Fibroblast of gingiva (primary cell): Measurements from ENCODE around the gene NAALADL2.

ENCODE experiments used
- DNase-seq: peaks from one replicate; pipeline ENCODE4 v3.0.0-alpha.2; 2011; ENCODE audit warnings: low read depth

The NAALADL2 gene

DNA sequence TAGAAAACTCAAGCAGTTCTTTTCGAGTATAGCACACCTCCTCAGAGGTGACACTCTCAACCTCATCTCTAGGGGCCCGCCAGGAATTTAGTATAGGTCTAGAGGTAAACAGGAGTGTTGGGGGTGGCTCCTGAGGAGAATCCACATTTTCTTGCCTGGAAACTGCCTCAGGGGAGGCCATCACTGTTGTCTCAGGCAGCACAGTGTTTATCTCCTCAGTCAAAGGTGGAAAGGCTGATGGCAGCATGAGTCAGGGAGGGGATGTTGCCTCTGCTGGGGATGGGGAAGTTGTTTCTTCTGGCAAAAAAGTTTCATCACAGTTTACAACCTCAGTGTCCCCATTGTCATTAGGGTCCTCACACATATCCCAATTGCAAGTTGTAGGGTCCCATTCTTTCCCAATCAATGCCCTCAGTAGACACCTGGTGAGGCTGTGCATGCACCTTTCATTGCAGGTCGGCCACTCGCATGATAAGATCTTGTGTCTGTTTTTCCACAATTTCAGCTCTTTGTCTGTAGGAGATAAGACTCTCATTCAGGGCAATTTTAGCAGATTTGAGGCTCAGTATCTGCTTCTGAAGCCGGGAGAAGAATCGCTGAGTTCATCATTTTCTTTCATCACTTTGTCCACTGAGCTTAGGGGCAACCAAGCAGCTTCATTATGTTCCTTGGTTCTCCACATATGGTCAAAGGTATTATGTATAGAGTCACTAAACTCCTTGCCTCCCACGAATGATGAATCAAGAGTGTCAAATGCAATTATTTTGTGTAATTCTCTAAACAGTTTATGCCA is 25.8 kb downstream of the NAALADL2 start:
- DNase-seq, result no peak

DNA sequence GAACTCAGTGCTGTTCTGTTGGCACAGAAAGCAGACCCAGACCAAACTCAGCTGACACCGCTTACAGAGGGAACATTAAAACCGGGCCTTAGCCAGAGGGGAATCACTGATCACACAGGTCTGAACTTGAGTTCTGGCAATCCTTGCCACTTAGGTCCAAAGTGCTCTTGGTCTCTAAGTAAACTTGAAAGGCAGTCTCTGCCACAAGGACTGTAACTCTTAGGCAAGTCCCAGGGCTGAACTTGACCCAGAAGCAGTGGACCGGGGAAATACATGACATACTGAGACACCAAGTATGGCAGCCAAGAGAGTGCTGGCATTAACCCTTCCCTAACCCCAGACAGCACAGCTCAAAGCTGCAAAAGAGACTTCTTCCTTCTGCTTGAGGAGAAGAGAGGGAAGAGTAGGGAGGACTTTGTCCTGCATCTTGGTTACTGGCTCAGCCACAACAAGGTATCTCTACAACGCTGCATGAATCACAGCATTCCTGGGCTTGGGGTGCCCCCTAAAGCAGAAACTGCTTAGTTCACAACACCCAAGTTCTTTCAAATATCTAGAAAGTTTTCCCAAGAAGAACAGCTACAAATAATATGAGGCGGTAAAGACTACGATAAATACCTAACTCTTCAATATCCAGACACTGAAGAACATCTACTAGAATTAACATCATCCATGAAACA is 32.5 kb downstream of the NAALADL2 start:
- DNase-seq, result no peak

DNA sequence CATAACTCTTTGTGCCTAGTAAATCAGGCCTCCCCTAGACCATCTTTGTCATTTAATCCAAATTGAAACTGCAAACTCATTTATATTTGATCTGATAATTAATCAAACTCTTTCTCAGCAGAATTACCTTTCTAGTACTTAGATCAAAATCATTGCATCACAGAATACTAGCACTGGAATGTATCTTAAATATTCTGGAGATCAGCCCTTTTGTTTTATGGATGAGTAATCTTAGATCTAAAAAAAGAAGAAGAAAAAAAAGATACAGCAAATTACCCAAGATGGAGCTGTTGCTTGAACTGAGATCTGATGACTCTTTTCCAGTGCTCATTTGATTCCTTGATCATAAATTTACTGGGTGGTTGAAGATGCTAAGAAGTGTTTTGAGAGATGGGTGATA is 47.9 kb downstream of the NAALADL2 start:
- DNase-seq, result no peak

- no peak for DNase-seq
Observed at GRCh38 chr3:174907628-174908407, 48.7 kb downstream of the NAALADL2 start.

DNA sequence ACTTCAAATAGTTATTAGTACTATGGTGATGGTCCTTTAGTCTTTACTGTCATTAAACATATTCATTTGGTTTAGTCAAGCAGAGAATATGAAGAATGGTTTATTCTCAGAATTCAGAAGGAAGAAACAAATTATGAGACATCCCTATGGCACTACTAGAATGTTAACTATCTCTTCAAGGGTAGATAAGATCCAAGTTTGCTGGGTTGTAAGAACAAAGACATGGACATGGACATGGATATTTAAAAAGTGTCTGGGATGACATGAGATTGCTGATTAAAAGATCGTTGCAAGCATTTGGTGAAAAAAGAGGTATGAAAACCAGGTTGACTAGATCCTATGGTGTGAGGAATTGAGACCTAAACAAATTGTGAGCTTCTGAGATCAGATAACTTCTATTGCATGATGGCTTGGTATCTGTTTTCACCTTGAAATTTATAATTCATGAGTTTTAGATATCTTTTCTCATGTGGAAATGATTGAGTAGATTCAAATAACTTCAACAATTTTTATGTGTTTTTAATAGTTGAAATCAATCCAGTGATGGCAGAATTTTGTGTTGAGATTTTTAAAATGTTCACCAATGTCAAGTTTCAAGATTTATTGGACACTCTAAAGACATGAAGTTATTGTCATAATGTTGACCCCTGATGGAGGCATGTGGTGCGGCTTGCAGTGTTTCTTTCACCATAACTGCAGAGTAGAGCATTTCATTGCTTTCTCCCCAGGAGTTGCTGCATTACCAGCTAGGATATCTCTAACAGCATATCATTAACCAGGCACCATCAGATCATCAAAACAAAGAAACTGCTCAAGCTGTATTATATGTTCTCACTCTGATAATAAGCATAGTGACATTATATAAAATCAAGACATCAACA is 72.6 kb downstream of the NAALADL2 start:
- DNase-seq, result no peak

GRCh38 chr3:174936590-174936989 is 77.5 kb downstream of the NAALADL2 start:
- DNase-seq, result no peak

- DNase-seq, result peak; percentile 71
Observed at GRCh38 chr3:174937478-174937877, 78.3 kb downstream of the NAALADL2 start.

DNA sequence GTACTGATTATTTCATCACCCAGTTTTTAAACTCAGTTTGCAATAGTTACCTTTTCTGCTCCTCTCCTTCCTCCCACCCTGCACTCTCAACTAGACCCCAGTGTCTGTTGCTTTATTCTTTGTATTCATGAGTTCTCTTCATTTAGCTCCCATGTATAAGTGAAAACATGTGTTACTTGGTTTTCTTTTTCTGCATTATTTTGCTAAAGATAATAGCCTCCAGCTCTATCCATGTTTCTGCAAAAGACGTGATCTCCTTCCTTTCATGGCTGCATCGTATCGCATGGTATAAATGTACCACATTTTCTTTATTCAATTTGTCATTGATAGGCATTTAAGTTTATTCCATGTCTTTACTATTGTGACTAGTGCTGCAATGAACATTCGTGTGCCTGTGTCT is 79.0 kb downstream of the NAALADL2 start:
- no peak for DNase-seq

DNA sequence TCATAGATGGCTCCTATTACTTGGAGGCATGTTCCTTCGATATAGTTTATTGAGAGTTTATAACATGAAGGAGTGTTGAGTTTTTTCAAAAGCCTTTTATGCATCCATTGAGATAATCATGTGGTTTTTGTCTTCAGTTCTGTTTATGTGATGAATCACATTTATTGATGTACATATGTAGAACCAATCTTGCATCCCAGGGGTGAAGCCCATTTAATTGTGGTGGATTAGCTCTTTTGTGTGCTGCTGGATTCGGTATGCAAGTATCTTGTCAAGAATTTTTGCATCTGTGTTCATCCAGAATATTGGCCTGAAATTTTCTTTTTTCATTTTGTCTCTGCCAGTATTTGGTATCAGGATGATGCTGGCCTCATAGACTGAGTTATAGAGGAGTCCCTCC is 81.0 kb downstream of the NAALADL2 start:
- DNase-seq, result no peak

DNA sequence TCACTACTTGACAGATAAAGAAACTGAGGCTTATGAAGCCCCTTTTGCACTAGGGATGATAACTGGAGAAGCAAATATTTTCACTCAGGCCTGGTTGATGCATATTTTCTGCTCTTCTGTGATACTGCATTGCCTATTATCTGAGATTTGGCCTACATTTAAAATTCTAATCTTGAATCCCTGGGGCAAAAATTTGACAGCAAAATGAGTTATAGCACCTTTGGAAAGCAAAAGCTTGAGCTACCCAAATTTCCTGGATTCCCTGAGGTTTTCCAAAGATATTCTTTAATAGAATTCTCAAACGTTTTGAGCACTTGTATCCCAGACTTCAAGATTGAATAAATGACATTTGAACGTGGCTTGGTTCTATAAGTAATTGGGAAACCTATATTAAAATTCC is 86.1 kb downstream of the NAALADL2 start:
- DNase-seq, result no peak

GRCh38 chr3:174945951-174946350 is 86.8 kb downstream of the NAALADL2 start:
- peak; percentile 45 for DNase-seq

GRCh38 chr3:174949523-174949922 is 90.4 kb downstream of the NAALADL2 start:
- peak; percentile 99 for DNase-seq

DNA sequence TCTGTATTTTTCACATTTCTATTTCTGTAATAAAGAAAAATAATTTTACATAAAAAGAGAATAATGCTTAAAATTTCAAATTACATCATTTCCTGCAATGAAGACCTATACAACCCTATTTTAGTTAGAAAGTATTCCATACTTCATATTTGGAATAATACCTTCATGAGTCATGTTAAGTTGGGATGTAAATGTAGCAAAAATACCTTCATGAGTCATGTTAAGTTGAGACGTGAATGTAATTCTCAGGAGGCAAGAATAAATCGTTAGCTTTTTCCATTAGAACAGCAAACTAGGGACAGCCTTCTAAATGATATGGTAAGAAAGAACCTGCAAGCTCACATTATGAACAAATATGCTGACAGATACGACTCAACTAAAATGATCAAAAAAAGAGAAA is 91.9 kb downstream of the NAALADL2 start:
- peak; percentile 82 for DNase-seq

GRCh38 chr3:174951498-174952005 is 92.4 kb downstream of the NAALADL2 start:
- no peak for DNase-seq

GRCh38 chr3:174953068-174953467 is 93.9 kb downstream of the NAALADL2 start:
- DNase-seq, result no peak

DNA sequence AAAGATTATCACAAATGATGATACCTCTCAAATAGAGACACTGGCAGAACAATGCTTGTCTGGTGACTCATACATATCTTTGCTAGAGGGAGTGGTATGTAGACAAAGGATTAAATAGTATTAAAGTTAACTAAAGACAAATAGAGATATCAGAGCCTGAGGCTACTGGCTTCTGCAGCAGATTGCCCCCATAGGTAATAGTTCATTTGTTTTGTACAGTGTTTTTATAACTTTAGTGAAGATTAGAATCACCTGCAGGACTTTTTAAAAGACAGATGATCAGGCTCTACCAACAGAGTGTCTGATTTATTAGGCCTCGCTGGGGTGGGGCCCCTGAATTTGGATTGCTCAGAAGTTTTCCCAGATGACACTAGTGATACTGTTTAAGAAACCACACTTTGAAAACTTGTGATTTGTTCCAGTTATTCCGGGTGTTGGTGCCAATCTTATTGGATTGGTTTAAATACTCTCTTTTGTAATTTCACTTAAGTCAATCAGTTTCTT is 96.4 kb downstream of the NAALADL2 start:
- peak; percentile 67 for DNase-seq

GRCh38 chr3:174957081-174957480 is 97.9 kb downstream of the NAALADL2 start:
- DNase-seq, result no peak

- DNase-seq, result peak; percentile 53
Observed at GRCh38 chr3:174957551-174958001, 98.4 kb downstream of the NAALADL2 start.

DNA sequence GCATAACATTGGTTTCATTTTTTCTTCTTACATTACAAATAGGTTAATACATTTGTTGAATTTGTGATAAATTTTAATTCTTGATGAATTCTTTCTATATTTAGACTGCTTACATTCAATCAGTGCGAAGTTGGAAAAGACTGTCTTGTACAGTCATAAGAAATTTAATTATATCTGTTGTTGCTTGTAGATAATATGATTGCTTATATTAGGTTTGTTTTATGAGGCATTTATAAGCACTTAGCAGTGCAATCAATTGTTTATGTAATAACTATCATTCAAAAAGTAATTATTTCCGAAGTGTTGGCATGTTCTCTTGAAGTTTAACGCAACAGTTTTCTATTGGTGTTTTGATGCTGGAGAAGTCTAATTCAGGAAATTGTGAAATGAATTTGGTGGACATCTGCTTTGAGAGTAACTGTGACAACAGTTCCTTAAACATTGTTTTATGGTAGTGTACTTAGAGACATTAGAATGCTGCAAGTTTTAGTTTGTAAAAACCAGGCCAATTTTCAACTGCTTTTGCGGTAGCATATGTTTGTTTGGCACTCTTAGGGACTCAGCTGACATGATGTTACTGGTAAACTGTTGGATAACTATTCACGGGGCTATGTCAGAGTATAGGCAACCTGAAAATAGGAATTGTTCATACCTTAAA is 99.7 kb downstream of the NAALADL2 start:
- peak; percentile 73 for DNase-seq

DNA sequence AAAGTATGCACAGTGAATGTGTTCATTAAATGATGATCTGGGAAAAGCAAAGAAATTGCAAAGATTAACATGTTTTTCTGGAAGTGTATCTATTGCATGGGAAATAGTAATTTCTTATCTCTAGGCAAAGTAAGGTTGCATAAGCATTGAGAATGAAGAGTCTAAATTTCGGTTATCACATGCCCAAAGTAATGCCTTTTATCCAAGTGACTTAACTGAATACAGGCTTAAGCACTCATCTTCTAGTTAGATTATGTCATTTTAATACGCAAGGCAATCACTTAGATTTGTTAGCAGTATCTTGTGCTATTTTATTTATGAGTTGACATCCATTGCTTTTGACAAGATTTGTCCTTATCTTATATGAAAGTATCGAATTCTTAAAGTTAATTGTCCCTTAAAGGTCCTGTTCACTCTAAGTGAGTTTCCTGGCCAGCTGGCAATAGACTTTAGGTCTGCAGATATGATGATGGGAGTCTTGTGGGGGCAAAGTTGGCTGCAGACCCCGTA is 100.5 kb downstream of the NAALADL2 start:
- no peak for DNase-seq

GRCh38 chr3:174960898-174961297 is 101.8 kb downstream of the NAALADL2 start:
- DNase-seq, result no peak
